ENCODE data around the gene ITPRIPL2. TPM values are rescaled to one million over a fixed set of nuclear protein-coding genes. Genes with fewer than 3 reads are reported as not detected.

Gene ITPRIPL2
- total RNA-seq, 2 experiments from 2014 or later, result 7.1 to 16.7 TPM

GRCh38 chr16:19132898-19133297, 19.1 kb downstream of the ITPRIPL2 start:
- Mint-ChIP-seq H3K27me3 (peaks cover 7% of the 10 kb centered on the region), H3K4me3 (no peak overlapping the region), H3K9me3 (ENCODE audit: low read depth) (no peaks in the 10 kb centered on the region), H3K36me3 (peaks cover 2% of the 10 kb centered on the region), H3K27ac (no peak overlapping the region), H3K4me1 (peaks cover 41% of the 10 kb centered on the region)
- DNase-seq, result no peak
- ATAC-seq, result no peak
- CTCF ChIA-PET, result no interaction called here

- no peak for ATAC-seq
- CTCF ChIA-PET, result interaction anchor here (0.6 to 1.0 kb wide), 2 partner anchors 15 to 1408 kb away, joined by 3 read pairs; no protein-coding TSS in a partner anchor
- Mint-ChIP-seq H3K27me3 (peaks cover 10% of the 10 kb centered on the region), H3K4me3 (no peak overlapping the region), H3K4me1 (peaks cover 36% of the 10 kb centered on the region), H3K9me3 (ENCODE audit: low read depth) (no peaks in the 10 kb centered on the region), H3K36me3 (peaks cover 2% of the 10 kb centered on the region), H3K27ac (no peak overlapping the region)
- no peak for DNase-seq
Observed at GRCh38 chr16:19133600-19133999, 19.8 kb downstream of the ITPRIPL2 start.

- Mint-ChIP-seq H3K27ac (no peak overlapping the region), H3K9me3 (ENCODE audit: low read depth) (no peaks in the 10 kb centered on the region), H3K36me3 (no peaks in the 10 kb centered on the region), H3K27me3 (peaks cover 22% of the 10 kb centered on the region), H3K4me1 (peaks cover 18% of the 10 kb centered on the region), H3K4me3 (no peak overlapping the region)
- ATAC-seq (no peak), DNase-seq (no peak)
- CTCF ChIA-PET, result interaction anchor here (1.8 kb wide), 1 partner anchor 16 kb away, joined by 3 read pairs; no protein-coding TSS in a partner anchor
Observed at GRCh38 chr16:19135201-19135842, 21.6 kb downstream of the ITPRIPL2 start.

- peaks cover 29% of the 10 kb centered on the region for H3K27me3 Mint-ChIP-seq
- ATAC-seq, result no peak
- H3K36me3 Mint-ChIP-seq, result no peaks in the 10 kb centered on the region
- H3K9me3 Mint-ChIP-seq (ENCODE audit: low read depth), result no peaks in the 10 kb centered on the region
- no peak overlapping the region for H3K27ac Mint-ChIP-seq
- CTCF ChIA-PET, result interaction anchor here (1.8 kb wide), 1 partner anchor 15 kb away, joined by 3 read pairs; no protein-coding TSS in a partner anchor
- H3K4me3 Mint-ChIP-seq, result no peak overlapping the region
- no peak for DNase-seq
- H3K4me1 Mint-ChIP-seq, result peaks cover 12% of the 10 kb centered on the region
Observed at GRCh38 chr16:19135896-19136438, 22.2 kb downstream of the ITPRIPL2 start.

GRCh38 chr16:19136549-19137196, 22.9 kb downstream of the ITPRIPL2 start:
- DNase-seq (no peak), ATAC-seq (no peak)
- CTCF ChIA-PET, result interaction anchor here (1.5 to 1.8 kb wide), 2 partner anchors 10 to 15 kb away, joined by 3 to 4 read pairs; no protein-coding TSS in a partner anchor
- Mint-ChIP-seq H3K4me3 (no peak overlapping the region), H3K4me1 (peaks cover 5% of the 10 kb centered on the region), H3K27ac (no peak overlapping the region), H3K9me3 (ENCODE audit: low read depth) (no peaks in the 10 kb centered on the region), H3K27me3 (peaks cover 31% of the 10 kb centered on the region), H3K36me3 (no peaks in the 10 kb centered on the region)

- ATAC-seq (no peak), DNase-seq (no peak)
- Mint-ChIP-seq H3K4me1 (peaks cover 2% of the 10 kb centered on the region), H3K27ac (no peak overlapping the region), H3K36me3 (no peaks in the 10 kb centered on the region), H3K27me3 (peaks cover 31% of the 10 kb centered on the region), H3K9me3 (ENCODE audit: low read depth) (no peaks in the 10 kb centered on the region), H3K4me3 (no peak overlapping the region)
- CTCF ChIA-PET, result interaction anchor here (1.5 to 2.1 kb wide), 3 partner anchors 11 to 51 kb away, joined by 3 to 9 read pairs (median 4); no protein-coding TSS in a partner anchor
Observed at GRCh38 chr16:19137201-19138128, 23.7 kb downstream of the ITPRIPL2 start.

- no peak for DNase-seq
- Mint-ChIP-seq H3K4me1 (no peaks in the 10 kb centered on the region), H3K4me3 (no peak overlapping the region), H3K9me3 (ENCODE audit: low read depth) (no peaks in the 10 kb centered on the region), H3K27me3 (peaks cover 36% of the 10 kb centered on the region), H3K27ac (no peak overlapping the region), H3K36me3 (no peaks in the 10 kb centered on the region)
- no peak for ATAC-seq
- CTCF ChIA-PET, result interaction anchor here (1.5 to 2.1 kb wide), 2 partner anchors 7 to 52 kb away, joined by 3 to 9 read pairs; no protein-coding TSS in a partner anchor
Observed at GRCh38 chr16:19138601-19139000, 24.8 kb downstream of the ITPRIPL2 start.

- Mint-ChIP-seq H3K27ac (no peak overlapping the region), H3K9me3 (ENCODE audit: low read depth) (no peaks in the 10 kb centered on the region), H3K4me3 (no peak overlapping the region), H3K27me3 (peaks cover 41% of the 10 kb centered on the region), H3K4me1 (no peaks in the 10 kb centered on the region), H3K36me3 (no peaks in the 10 kb centered on the region)
- no peak for ATAC-seq
- no peak for DNase-seq
- CTCF ChIA-PET, result interaction anchor here (1.5 to 2.1 kb wide), 2 partner anchors 8 to 53 kb away, joined by 3 to 9 read pairs; no protein-coding TSS in a partner anchor
Observed at GRCh38 chr16:19139436-19140091, 25.8 kb downstream of the ITPRIPL2 start.

GRCh38 chr16:19140396-19140795, 26.6 kb downstream of the ITPRIPL2 start:
- ATAC-seq, result no peak
- Mint-ChIP-seq H3K4me1 (no peaks in the 10 kb centered on the region), H3K27ac (no peak overlapping the region), H3K9me3 (ENCODE audit: low read depth) (no peaks in the 10 kb centered on the region), H3K36me3 (no peaks in the 10 kb centered on the region), H3K27me3 (peaks cover 46% of the 10 kb centered on the region), H3K4me3 (no peak overlapping the region)
- no peak for DNase-seq
- CTCF ChIA-PET, result no interaction called here

GRCh38 chr16:19142939-19143598, 29.3 kb downstream of the ITPRIPL2 start:
- Mint-ChIP-seq H3K9me3 (ENCODE audit: low read depth) (peaks cover 2% of the 10 kb centered on the region), H3K27ac (no peak overlapping the region), H3K4me3 (no peak overlapping the region), H3K27me3 (peaks cover 39% of the 10 kb centered on the region), H3K36me3 (no peaks in the 10 kb centered on the region), H3K4me1 (no peaks in the 10 kb centered on the region)
- no peak for ATAC-seq
- no peak for DNase-seq
- CTCF ChIA-PET, result interaction anchor here (1.9 kb wide), 1 partner anchor 57 kb away, joined by 5 read pairs; no protein-coding TSS in a partner anchor

- H3K27ac Mint-ChIP-seq, result no peak overlapping the region
- H3K4me1 Mint-ChIP-seq, result no peaks in the 10 kb centered on the region
- H3K9me3 Mint-ChIP-seq (ENCODE audit: low read depth), result peaks cover 3% of the 10 kb centered on the region
- no peak for ATAC-seq
- peaks cover 40% of the 10 kb centered on the region for H3K27me3 Mint-ChIP-seq
- DNase-seq, result no peak
- H3K36me3 Mint-ChIP-seq, result no peaks in the 10 kb centered on the region
- no peak overlapping the region for H3K4me3 Mint-ChIP-seq
- CTCF ChIA-PET, result interaction anchor here (1.9 kb wide), 1 partner anchor 57 kb away, joined by 5 read pairs; no protein-coding TSS in a partner anchor
Observed at GRCh38 chr16:19143599-19143956, 29.8 kb downstream of the ITPRIPL2 start.

- Mint-ChIP-seq H3K9me3 (ENCODE audit: low read depth) (peaks cover 3% of the 10 kb centered on the region), H3K4me1 (no peaks in the 10 kb centered on the region), H3K27ac (no peak overlapping the region), H3K27me3 (peaks cover 31% of the 10 kb centered on the region), H3K4me3 (no peak overlapping the region), H3K36me3 (no peaks in the 10 kb centered on the region)
- DNase-seq (no peak), ATAC-seq (no peak)
- CTCF ChIA-PET, result no interaction called here
Observed at GRCh38 chr16:19145010-19145409, 31.2 kb downstream of the ITPRIPL2 start.

All from activated CD8-positive, alpha-beta memory T cell treated with anti-CD3 and anti-CD28 coated beads, Interleukin-2, amount 10 ng/mL, durations not matched to agents 7 days and 5 days (primary cell).